CD4-positive, alpha-beta T cell treated with Interleukin-17A for 1 hour (primary cell): ENCODE data around the gene MOG.

Experiments used
- DNase-seq: peaks from one replicate; pipeline ENCODE4 v3.0.0-alpha.2; 2020

MOG gene

DNA sequence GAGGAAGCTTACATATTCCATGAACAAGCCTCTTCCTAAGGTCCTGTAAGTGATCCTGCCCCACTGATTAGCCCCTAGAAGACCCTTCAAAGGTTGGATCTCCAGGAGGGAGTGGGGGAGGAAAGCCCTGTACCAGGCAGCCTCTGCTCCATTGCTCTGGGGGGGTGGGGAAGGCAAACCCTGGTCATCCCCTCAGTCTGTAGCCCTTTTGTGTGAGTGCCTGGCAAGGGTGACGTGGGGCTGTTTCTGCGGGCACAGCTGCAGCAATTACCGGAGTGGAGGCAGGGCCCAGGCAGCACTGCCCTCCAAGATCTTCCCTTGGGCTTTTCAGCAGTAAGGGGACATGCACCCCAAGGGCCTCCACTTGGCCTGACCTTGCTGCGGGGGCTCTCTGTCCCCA, at the start of gene MOG:
TSS of gene MOG (plus strand) at position 295 of the 400 bp plus-strand sequence. CDS start 118 bp downstream, outside the sequence.
- DNase-seq: no peak

DNA sequence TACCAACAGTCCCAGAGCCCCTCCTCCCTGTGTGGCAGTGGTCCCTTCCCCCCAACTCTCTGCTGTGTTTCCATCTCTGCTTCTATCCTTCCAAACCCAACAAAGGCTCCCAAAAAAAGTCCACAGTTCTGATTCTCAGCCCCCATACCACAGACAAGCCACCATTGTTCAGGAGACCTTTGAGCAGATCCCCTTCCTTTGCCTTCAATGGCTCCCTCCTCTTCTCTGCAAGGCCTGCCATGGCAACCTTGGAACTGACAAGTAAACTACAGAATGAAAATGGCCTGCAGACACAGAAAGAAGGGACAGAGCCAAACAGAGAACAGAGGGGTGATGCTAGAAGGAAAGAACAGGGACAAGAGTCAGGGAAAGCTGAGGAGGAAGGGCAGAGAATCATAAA, 48.8 kb upstream of the MOG start:
- no peak for DNase-seq

DNA sequence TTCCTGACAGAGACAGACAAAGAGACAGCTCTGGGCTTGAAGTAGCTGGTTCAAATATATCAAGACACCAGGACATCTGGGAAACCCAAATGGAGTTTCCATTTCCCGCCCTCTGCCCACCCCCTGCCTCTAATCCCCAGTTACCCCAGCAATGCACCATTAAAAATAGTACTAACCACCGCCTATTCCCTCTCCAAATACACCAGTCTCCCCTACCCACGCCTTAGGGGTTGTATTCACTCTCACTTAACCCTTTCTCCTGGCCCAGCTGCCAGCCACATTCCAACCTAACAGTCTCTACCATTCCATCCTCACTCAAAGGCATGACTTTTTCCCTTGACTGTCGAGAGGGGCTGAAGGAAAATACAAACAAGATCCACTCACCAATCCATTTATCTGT, 46.4 kb upstream of the MOG start:
- no peak for DNase-seq

DNA sequence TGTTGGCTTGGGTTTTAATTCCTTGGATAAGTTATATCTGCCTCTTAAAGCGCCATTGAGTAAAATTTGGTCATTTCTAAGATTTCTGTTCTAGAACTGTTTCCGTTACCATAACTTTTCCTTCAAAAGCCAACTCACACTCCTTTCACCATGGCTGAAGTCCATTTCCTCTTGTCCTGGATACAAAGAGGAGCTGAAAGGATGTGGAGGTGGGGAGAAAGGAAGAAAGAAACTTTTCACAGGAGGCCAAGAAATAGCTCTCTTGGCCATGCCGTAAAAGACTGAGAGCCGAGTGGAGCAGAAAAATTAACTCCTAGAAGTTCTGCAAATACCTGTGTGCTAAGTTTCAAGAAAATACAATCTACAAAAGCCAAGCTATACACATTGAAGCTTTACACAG, 45.5 kb upstream of the MOG start:
- DNase-seq: no peak

DNA sequence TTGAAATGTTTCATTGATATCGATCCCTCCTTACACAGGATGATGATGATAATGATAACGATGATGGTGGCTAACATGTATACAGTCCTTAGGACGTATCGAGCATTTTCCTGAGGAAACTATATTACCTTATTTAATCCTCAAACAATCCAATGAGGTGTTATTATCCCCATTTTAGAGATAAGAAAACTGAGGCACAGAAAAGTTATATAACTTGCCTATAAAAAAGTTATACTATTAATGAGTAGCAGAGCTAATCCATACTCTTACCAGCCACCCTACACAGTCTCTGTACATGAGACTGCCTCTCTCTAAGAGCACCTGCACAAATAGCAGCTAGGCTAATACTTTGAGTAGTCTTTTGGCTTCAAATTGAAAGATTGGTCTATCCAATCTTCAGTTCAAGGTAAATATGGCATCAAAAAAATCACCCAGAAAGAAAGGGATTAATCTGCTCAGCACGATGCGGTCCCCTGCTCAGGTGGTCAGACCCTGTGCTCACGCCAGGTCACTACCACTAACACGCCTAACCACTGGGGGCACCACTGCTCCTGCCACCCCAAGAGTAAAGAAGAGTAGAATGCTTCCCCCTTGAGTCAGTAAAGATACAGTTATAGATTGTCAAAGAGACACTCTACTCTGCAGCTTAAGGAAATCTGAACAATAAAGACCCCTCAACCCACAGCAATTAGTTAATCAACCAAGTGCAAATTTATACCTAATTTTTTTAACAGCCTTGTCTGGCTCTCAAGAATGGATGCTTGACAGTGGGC, 38.9 kb upstream of the MOG start:
- no peak for DNase-seq

DNA sequence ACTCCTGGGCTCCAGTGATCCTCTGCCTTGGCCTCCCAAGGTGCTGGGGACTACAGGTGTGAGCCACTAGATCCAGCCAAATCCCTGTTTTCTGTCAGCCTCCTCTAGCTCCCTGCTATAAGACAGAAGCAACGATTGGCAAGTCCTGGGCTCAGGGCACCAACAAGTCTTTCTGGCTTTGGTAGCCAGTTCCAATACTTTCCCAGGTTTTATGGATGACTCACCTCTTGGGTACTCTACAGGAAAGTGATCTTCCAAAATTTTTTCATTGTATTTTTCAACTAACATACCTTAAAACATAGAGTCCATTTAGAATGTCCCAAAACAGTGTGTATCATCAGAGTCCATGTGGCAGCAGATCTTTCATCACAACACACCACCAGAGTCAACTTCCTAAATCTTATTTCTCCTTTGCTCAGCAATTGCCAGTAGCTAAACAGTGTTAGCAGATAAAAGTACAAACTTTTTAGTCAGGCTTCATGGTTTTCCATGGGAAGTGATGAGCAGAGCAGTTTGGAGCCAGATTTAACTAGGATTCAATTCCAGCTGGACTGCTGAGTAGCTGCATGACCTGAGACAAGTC, 37.2 kb upstream of the MOG start:
- no peak for DNase-seq

DNA sequence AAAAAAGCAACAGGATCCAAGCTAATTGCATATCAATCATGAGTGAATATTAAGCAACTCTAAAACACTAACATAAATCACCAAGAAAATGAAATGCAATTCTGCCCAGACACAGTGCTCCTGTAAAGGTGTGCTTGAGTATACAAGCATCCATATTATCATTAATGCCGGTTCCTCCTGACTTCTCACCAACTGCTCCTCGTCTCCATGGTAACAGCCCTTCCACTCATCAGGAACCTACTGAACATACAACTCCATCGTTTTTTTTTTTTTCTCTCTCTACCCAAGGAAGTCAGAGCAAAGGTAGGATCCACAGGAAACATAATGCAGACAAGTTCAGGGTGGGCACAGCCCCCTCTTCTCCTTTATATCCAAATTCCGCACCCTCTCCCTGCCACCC, 36.3 kb upstream of the MOG start:
- DNase-seq: no peak

DNA sequence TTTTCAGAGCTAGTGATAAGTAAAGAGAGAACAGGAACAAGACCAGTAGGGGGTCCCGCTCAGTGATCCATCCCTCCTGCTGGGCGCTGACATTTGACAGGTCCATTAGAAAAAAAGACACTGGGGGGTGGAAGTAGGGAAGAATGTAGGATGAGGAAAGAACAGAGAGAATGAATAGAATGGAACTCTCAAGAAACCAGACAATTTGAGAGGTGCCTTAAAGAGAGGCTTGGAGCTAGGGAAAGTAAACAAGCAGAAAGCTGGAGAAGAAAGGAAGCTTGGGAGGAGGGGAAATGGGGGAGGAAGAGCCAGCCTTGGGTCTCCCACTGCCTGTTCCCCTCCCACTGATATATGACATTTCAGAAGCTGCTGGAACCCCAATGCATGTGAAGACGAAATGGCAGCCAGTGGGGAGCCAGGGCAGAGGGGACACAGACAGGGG, 32.4 kb upstream of the MOG start:
- no peak for DNase-seq

DNA sequence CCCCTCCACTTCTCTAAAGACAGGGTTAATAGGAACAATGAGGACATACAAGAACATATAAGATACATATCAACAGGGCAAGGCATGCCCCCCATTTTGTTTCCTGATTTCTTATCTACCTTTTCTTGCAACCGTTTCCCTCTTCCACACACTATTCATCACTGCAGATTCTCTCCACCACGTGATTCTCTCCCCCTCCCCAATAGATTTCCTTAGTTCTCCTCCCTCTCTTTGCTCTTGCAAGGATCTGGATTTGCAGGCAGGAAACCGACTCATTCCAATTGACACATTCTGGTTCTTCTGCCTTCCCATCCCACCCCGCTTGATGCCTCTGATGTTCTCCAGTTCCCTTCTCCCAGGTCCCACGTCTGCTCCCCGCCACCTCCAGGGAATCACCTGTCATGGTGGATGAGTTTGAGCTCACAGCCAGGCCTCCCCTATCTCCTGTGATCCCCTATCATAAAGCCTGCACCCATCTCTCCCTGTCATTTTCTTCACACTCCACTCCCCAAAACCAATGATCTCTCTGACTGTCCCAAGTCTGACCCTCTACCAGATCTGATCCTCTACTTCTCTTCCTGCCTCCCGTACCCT, 31.5 kb upstream of the MOG start:
- DNase-seq: no peak

DNA sequence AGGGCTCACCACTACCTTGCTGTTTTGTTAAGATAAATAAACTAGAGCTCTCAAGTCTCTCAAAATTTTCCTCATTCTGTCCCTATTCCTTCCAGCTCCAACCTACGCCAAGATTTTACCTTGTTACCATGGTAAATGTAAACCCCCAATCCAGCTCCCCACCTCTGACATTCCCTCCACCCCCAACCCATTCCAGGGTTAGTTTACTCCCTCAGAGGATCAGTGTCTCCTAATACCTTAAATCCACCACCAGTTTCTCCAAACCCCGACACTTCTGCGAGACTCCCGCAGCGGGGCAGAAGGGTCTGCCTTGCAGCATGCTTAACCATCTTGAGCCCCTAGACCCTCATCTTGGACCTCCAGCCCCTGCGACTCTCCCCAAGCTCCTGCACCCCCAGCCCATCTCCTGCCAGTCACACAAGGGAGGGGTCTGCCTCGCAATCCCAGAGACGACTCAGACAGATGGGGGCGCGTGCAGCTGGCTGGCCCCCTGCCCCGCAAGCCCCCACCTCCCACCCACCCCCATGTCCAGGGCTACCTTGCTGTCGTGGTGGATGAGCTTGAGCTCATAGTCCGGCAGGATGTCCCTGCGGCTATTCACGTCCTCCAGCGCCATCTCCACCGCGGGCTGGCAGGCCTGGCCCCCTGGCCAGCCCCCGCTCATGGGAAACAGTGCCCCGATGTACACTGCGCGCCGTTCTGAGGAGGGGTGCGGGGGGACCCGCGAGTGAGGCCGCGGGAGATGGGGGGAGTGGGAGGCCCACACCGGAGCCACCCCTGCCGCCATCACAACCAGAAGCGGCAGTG, 29.7 kb upstream of the MOG start:
- DNase-seq: no peak

DNA sequence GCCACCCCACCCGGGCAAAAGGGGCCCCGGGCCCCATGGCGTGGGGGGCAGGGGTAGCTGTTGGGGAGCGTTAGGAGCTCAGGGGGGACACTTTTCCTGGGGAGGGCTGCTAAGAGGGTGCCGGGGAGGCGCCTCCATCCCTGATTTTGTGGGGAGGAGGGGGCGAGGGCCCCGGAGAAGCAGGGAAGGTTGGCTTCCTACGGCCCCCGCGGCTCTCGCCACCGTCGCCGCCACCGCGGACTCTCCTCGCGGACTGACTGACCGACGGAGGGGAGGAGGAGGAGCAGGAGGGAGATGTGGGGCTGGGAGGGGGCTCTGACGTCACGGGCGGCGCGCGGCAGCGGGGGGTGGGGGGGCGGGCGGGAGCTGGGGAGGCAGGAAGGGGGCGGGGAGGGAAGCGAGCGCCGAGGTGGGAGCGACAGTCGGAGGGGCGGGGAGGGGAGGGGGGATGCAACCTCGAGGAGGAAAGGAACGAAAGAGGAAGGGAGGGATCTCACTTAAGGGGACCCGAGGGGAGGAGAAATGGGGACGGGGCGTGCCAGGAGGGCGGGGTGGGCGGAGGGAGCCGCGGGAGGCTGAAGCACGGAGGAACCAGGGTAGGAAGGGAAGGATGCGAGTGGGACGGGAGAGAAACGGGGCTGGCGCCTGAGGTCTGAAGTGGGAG, 29.0 kb upstream of the MOG start:
- DNase-seq: peak; percentile 77

DNA sequence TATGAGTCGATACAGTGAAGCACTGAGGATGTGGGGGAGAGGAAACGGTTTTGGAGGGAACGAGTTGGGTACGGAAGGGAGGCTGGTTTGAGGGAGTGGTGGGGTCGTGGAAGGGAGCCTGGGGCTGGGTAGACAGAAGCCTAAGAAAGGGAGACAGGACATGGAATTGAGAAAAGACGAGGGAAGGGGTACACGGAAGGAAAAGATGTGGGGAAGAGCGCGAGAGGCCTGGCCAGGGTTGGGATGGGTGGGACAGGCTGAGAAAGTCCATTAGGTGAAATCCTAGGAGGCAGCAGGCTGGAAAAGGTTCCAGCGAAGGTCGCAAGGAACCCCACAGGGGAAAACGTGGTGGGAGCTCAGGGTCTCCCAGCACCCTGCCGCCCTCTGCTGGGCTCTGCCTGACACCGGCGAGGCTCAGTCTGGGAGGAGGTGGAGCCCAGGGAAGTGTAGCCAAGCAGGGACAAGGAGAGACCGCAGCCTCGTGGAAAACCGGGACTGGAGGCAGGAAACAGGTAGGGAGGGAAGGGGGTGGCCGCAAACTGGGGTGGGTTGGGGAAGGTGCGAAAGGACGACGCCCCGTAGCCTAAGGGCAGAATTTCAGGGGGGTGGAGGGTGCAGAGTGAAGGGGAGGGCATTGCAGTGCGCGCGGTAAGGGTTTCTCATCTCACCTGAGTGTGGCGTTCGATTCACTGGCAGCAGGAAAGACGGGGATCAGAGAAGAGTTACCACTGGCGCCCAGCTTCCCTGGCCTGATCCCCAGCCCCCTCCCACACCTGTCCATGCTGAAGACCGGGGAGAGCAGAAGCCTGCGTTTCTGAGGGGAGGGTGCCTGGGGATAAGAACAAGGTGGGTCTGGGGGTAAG, 28.2 kb upstream of the MOG start:
- peak; percentile 53 for DNase-seq

DNA sequence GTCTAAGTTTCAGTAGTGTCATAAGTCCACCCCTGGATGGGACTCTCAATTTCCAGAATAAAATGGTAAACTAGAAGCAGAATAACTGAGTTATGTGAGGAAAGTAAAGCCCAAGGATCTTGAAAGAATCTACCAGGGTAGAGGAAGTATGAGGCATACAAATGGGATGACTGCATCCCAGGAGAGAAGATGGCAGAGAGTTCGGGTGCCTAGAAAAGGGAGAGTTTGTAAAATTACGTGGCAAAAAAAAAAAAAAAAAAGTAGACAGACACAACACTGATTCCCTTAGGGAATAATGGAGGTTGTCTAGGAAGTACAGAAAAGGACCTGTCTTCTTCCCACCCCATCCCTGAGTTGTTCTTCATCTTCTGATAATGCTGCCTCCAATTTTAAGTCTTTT, 27.3 kb upstream of the MOG start:
- DNase-seq: no peak

DNA sequence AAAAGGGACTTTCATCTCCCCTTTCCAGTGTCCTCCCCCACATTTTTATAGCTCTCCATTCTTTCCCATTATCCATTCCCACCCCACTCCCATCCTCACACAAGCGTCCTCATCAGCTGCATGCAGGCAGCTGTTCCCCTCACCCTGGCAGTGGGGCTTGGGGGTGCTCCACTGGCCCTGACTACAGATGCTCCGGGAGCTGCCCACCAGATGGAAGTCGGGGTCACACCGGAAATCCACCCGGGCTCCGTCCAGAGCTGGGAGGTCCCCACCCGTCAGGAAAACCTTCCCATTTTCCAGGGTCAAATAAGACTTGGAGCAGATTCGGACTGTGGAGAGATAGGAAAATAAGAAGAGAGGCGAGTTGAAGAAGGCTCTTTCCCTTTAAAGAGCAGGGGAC, 26.6 kb upstream of the MOG start:
- DNase-seq: no peak

DNA sequence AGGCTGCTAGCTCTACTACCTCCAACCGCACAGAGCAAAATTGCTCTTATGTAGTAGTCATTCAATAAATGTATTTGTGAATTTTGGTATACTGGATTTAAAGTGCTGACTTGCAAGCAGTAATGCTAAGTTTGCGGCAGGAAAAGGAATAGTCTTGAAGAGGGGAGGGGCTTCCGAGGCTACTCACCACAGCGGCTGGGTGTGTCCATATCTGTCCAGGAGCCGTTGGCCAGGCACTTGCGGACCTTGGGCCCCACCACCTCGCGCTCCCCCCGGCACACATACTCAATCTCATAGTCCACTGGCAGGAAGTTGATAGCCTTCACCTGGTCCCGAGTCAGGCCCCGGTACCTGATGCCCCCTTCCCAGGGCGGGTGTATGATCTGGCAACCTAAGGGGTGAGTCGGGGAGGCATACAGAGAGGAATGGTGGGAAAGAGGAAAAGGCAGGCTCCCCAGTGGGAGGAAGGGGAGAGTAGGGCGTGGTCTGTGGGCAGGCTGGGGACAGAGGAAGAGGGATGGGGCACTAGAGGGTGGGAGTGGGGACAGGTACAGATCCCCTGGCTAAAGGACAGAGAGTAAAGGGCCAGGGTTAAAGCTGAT, 25.6 kb upstream of the MOG start:
- DNase-seq: no peak

DNA sequence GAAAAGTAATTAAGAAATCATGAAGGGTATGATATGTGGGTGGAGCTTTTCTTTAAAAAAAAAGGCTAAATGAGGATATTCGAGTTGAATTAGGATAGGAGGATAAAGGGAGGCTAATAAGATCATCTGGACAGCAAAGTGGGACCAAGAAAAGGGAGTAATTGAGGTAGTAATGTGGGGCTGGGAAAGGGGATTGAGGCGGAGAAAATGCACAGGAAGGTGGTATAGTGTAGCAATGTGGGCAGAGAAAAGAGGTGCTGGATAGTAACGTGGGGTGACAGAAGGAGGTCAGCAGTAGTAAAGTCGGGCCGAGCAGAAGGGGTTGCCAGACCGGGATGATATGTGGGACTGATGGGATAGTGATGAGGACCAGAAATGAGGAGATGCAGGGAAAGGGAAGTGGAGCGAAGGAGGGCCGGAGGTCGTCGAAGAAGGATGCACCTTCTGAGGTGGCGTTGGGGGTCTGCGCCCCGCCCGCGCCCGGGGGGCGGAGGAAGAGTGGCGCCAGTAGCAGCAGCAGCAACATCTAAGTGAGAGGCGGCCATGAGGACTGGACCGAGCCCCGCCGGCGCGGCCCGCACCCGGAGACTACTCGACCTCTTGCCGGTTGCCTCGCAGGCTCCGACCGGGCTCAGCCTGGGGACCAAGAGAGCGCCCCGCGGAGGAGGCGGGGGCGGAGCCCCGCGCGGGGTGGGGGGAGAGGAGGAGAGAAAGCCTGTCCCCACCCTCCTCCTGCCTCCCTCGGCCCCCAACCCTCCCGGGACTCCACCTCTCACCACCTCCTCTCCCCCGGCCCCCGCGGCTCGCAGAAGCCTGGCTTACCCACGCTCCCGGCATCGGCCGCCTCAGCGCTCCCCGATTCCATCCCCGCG, 24.8 kb upstream of the MOG start:
- peak; percentile 73 for DNase-seq

DNA sequence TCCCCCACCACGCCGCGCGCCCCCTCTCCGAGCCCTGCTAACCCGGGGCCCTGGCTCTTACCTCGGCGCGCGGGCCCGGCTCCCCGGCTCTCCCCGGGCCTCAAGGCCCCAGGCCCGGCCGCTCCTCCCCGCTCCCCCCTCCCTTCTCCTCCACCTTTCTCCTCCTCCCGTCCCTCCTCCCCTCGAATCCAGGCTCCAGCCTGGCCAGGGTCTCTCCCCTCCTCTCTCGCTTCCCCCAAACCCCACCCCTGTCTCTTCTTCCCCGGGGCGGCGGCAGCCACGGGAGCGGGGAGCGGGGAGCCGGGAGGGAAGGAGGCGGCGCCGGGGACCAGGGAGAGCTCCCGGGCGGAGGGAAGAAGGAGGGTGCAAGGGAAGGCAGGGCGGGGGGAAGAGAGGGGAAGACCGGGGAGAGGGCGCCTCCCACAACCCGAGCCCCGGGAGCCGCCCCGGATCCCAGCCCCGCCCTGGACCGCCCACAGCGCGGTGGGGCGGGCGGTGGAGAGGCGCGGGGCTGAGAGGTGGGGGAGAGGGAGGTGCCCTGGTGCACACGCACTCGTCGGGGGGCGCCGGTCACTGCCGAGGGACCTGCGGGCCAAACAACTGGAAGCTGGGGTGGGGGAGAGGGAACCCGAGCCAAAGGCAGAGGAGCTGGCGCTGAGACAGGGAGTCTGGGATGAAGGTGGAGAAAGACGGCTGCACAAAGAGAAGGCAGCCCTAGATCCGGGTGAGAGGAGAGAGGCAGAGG, 23.9 kb upstream of the MOG start, which contains the start of gene GABBR1:
TSS of gene GABBR1 (minus strand) at position 395 of the 745 bp plus-strand sequence. CDS start 798 bp downstream, outside the sequence.
- peak; percentile 74 for DNase-seq

DNA sequence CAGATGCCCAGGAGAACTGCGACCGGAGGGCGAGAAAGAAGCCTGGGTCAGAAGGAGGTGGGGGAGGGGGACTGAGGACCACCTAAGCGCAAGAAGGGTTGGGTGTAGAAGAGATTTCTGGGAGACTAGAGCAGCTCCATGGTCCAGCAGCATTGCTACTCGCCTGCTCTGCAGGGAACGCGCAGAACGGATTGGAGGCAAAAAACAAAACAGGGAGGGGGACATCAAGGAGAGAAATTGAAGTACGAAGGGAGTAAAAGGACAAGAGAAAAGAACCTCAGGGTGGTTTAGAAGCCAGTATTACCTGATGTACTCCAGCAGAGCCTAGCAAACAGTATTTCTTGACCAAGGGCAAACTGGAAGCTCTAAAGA, 23.4 kb upstream of the MOG start:
- no peak for DNase-seq

DNA sequence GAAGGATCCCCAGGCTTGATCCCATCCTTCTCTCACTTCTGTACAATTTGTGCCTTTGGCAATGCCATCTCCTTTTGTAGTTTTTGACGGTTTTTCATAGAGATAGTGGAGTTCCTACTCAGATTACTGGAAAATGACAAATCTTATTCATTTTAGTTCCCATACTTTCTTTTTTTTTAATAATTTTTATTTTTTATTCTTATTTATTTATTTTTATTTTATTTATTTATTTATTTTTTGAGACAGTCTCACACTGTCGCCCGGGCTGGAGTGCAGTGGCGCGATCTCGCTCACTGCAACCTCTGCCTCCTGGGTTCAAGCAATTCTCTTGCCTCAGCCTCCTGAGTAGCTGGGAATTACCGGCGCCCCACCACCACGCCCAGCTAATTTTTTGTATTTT, 19.6 kb upstream of the MOG start:
- DNase-seq: no peak
